Neural crest cell (in vitro differentiated cells): ENCODE data around the gene SOWAHA. TPM values are rescaled to one million over a fixed set of nuclear protein-coding genes. Genes with fewer than 3 reads are reported as not detected.

Experiments
- DNase-seq: peaks from one replicate; pipeline ENCODE4 v3.0.0; 2021; ENCODE audit warnings: low read depth, mixed read lengths, low spot score
- H3K27ac Mint-ChIP-seq: one replicate; pipeline ENCODE4 v1.8.0; 2021; ENCODE audit warnings: mild to moderate bottlenecking, mixed read lengths; ENCODE audit not compliant: unreplicated experiment
- H3K27me3 Mint-ChIP-seq: 2 replicates; pipeline ENCODE4 v1.8.0; 2021; ENCODE audit warnings: low read depth, mild to moderate bottlenecking, mixed read lengths
- H3K36me3 Mint-ChIP-seq: 2 replicates; pipeline ENCODE4 v1.8.0; 2021; ENCODE audit warnings: low read depth, mild to moderate bottlenecking, mixed read lengths
- H3K4me1 Mint-ChIP-seq: 2 replicates; pipeline ENCODE4 v1.8.0; 2021; ENCODE audit warnings: mixed read lengths
- H3K4me3 Mint-ChIP-seq: one replicate; pipeline ENCODE4 v1.8.0; 2021; ENCODE audit warnings: mild to moderate bottlenecking, mixed read lengths
- H3K9me3 Mint-ChIP-seq: 2 replicates; pipeline ENCODE4 v1.8.0; 2021; ENCODE audit warnings: mixed read lengths
- total RNA-seq: library from RNA; stranded (reverse); gene quantifications from 2 replicates; pipeline ENCODE4 v1.2.1, GENCODE V29; 2021
- TF ChIP-seq, protein P1 (sequence below): fragments of 200-600 bp; sonication (generic); conservative IDR thresholded peaks from 2 replicates; pipeline ENCODE4 v1.5.0; 2021; ENCODE audit warnings: antibody characterized with exemption, mild to moderate bottlenecking

SOWAHA gene
- total RNA-seq, 1 donor from 2014 or later = not detected

- Mint-ChIP-seq H3K27ac (no peak overlapping the region), H3K9me3 (no peaks in the 10 kb centered on the region), H3K4me3 (peak overlapping the region; percentile 81), H3K4me1 (peaks cover 16% of the 10 kb centered on the region), H3K36me3 (no peaks in the 10 kb centered on the region), H3K27me3 (peaks cover 58% of the 10 kb centered on the region)
- no peak for DNase-seq
- TF ChIP-seq, protein P1, sequence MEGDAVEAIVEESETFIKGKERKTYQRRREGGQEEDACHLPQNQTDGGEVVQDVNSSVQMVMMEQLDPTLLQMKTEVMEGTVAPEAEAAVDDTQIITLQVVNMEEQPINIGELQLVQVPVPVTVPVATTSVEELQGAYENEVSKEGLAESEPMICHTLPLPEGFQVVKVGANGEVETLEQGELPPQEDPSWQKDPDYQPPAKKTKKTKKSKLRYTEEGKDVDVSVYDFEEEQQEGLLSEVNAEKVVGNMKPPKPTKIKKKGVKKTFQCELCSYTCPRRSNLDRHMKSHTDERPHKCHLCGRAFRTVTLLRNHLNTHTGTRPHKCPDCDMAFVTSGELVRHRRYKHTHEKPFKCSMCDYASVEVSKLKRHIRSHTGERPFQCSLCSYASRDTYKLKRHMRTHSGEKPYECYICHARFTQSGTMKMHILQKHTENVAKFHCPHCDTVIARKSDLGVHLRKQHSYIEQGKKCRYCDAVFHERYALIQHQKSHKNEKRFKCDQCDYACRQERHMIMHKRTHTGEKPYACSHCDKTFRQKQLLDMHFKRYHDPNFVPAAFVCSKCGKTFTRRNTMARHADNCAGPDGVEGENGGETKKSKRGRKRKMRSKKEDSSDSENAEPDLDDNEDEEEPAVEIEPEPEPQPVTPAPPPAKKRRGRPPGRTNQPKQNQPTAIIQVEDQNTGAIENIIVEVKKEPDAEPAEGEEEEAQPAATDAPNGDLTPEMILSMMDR = no peak
These were observed 18.2 kb downstream of the SOWAHA start for GRCh38 chr5:132831095-132831860.

DNA sequence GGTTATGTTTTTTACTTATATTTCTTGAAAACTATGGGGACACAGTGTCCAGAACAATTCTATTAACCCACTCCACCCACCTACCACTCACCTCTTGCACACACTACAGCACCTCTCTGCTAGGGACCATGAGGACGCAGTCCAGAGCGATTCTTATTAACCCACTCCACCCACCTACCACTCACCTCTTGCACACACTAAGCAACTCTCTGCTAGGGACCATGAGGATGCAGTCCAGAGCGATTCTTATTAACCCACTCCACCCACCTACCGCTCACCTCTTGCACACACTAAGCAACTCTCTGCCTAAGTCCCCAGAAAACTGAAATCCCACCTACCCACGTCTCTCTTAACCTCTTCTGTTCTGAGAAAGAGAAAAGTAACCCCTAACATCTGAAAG lies 19.5 kb downstream of the SOWAHA start:
- Mint-ChIP-seq H3K27ac (peak overlapping the region; percentile 7), H3K4me1 (peaks cover 12% of the 10 kb centered on the region), H3K27me3 (peaks cover 44% of the 10 kb centered on the region), H3K9me3 (no peaks in the 10 kb centered on the region), H3K4me3 (peak overlapping the region; percentile 61), H3K36me3 (no peaks in the 10 kb centered on the region)
- DNase-seq = no peak
- TF ChIP-seq, protein P1 = no peak

DNA sequence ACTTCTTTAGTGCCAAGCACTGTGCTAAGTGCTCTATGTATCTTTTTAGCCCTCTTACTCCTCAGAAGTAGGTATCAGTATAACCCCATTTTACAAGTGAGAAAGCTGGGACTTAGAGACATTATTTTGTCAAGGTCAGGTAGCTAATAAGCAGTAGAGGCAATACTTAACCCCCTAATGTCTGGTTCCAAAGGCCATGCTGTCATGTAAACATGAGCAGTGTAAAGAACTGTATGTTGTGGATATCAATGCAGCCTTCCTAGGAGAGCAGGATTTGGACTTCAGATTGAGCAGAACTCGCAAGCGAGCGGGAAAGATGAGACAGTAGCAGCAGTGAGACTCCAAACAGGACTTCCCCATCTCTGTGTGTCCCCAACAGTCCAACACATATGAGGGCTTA lies 21.0 kb downstream of the SOWAHA start:
- peaks cover 10% of the 10 kb centered on the region for H3K4me1 Mint-ChIP-seq
- peaks cover 30% of the 10 kb centered on the region for H3K27me3 Mint-ChIP-seq
- no peak overlapping the region for H3K4me3 Mint-ChIP-seq
- no peak overlapping the region for H3K27ac Mint-ChIP-seq
- H3K9me3 Mint-ChIP-seq = no peaks in the 10 kb centered on the region
- no peaks in the 10 kb centered on the region for H3K36me3 Mint-ChIP-seq
- no peak for DNase-seq
- TF ChIP-seq, protein P1 = no peak

DNA sequence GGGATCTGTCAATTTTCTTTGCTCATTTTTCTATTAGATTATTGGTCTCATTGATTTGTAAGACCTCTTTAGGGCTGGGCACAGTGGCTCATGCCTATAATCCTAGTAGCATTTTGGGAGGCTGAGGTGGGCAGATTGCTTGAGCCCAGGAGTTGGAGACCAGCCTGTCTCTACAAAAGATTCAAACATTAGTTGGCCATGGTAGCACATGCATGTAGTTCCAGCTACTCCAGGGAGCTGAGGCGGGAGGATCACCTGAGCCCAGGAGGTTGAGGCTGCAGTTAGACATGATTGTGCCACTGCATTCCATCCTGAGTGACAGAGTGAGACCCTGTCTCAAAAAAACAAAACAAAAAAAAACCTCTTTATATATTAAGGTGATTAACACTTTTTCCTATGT lies 23.8 kb downstream of the SOWAHA start:
- TF ChIP-seq, protein P1 = no peak
- Mint-ChIP-seq H3K27me3 (peaks cover 10% of the 10 kb centered on the region), H3K27ac (no peak overlapping the region), H3K4me3 (no peak overlapping the region), H3K4me1 (peaks cover 7% of the 10 kb centered on the region), H3K36me3 (no peaks in the 10 kb centered on the region), H3K9me3 (no peaks in the 10 kb centered on the region)
- no peak for DNase-seq

DNA sequence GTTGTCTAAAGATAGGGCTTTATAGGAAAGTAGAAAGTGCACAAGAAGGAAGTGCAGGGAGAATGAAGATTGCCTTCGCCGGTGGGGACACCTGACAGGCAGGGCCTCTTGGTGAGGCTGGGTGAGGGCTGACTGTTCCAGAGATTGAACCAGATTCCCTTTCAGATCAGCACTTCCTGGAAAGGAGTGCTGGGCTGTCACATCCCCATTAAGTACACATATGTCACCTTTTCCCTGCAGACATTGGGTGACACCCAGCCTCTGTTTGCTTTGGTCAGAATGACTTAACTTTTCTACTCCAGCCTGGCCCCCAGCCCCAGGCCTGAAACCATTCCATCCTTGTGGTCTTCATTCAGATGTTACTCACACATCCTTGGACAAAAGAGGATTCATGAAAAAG lies 24.8 kb downstream of the SOWAHA start:
- Mint-ChIP-seq H3K27me3 (peaks cover 6% of the 10 kb centered on the region), H3K4me3 (no peak overlapping the region), H3K4me1 (peaks cover 7% of the 10 kb centered on the region), H3K9me3 (no peaks in the 10 kb centered on the region), H3K27ac (no peak overlapping the region), H3K36me3 (no peaks in the 10 kb centered on the region)
- DNase-seq = no peak
- TF ChIP-seq, protein P1 = no peak
